ENCODE results near the gene MEGF6.
"Not testable (repeated sequence)": the region's sequence is repeated elsewhere in the genome, so short reads cannot be mapped to it uniquely, and the experiment has no call there.

Gene MEGF6

GRCh38 chr1:3573500-3573899, 37.8 kb downstream of the MEGF6 start:
- H3K4me3 ChIP-seq: no peak overlapping the region
- H3K9me3 ChIP-seq (ENCODE audit: low read depth, low read length): no peaks in the 10 kb centered on the region
- DNase-seq (ENCODE audit: low read depth, low spot score): no peak
- H3K36me3 ChIP-seq (ENCODE audit: insufficient read depth, low read length): no peaks in the 10 kb centered on the region
- TF ChIP-seq EZH2 (IDR thresholded peaks at IDR 0.05): no peak
- TF ChIP-seq FOXP2 (optimal IDR thresholded peaks at IDR 0.05; ENCODE audit: control extremely low read depth, extremely low read length, insufficient read depth): no peak
- no peak for TF ChIP-seq POLR2AphosphoS5 (IDR thresholded peaks at IDR 0.05; ENCODE audit: borderline replicate concordance, low read depth, low read length)
- no peak overlapping the region for H3K9ac ChIP-seq (ENCODE audit: insufficient read length)
- H3K27ac ChIP-seq: no peak overlapping the region

GRCh38 chr1:3572638-3573037, 38.7 kb downstream of the MEGF6 start:
- not testable (repeated sequence) for H3K27ac ChIP-seq; H3K36me3 ChIP-seq (ENCODE audit: insufficient read depth, low read length); DNase-seq (ENCODE audit: low read depth, low spot score); H3K9ac ChIP-seq (ENCODE audit: insufficient read length); H3K9me3 ChIP-seq (ENCODE audit: low read depth, low read length); H3K4me3 ChIP-seq

- no peak overlapping the region for H3K9ac ChIP-seq (ENCODE audit: insufficient read length)
- no peak for DNase-seq (ENCODE audit: low read depth, low spot score)
- H3K27ac ChIP-seq: no peak overlapping the region
- no peak overlapping the region for H3K4me3 ChIP-seq
- no peaks in the 10 kb centered on the region for H3K36me3 ChIP-seq (ENCODE audit: insufficient read depth, low read length)
- no peaks in the 10 kb centered on the region for H3K9me3 ChIP-seq (ENCODE audit: low read depth, low read length)
- TF ChIP-seq POLR2AphosphoS5 (IDR thresholded peaks at IDR 0.05; ENCODE audit: borderline replicate concordance, low read depth, low read length) (no peak), EZH2 (IDR thresholded peaks at IDR 0.05) (no peak), FOXP2 (optimal IDR thresholded peaks at IDR 0.05; ENCODE audit: control extremely low read depth, extremely low read length, insufficient read depth) (no peak)
Observed at GRCh38 chr1:3571263-3571662, 40.0 kb downstream of the MEGF6 start.

GRCh38 chr1:3570066-3570986, 41.0 kb downstream of the MEGF6 start:
- TF ChIP-seq POLR2AphosphoS5 (IDR thresholded peaks at IDR 0.05; ENCODE audit: borderline replicate concordance, low read depth, low read length) (no peak), FOXP2 (optimal IDR thresholded peaks at IDR 0.05; ENCODE audit: control extremely low read depth, extremely low read length, insufficient read depth) (no peak), EZH2 (IDR thresholded peaks at IDR 0.05) (no peak)
- DNase-seq (ENCODE audit: low read depth, low spot score): no peak
- no peaks in the 10 kb centered on the region for H3K9me3 ChIP-seq (ENCODE audit: low read depth, low read length)
- H3K27ac ChIP-seq: no peak overlapping the region
- no peaks in the 10 kb centered on the region for H3K36me3 ChIP-seq (ENCODE audit: insufficient read depth, low read length)
- H3K9ac ChIP-seq (ENCODE audit: insufficient read length): no peak overlapping the region
- H3K4me3 ChIP-seq: no peak overlapping the region

- H3K9me3 ChIP-seq (ENCODE audit: low read depth, low read length): no peaks in the 10 kb centered on the region
- no peak for DNase-seq (ENCODE audit: low read depth, low spot score)
- H3K4me3 ChIP-seq: no peak overlapping the region
- no peaks in the 10 kb centered on the region for H3K36me3 ChIP-seq (ENCODE audit: insufficient read depth, low read length)
- H3K9ac ChIP-seq (ENCODE audit: insufficient read length): no peak overlapping the region
- no peak overlapping the region for H3K27ac ChIP-seq
- TF ChIP-seq EZH2 (IDR thresholded peaks at IDR 0.05) (no peak), FOXP2 (optimal IDR thresholded peaks at IDR 0.05; ENCODE audit: control extremely low read depth, extremely low read length, insufficient read depth) (no peak), POLR2AphosphoS5 (IDR thresholded peaks at IDR 0.05; ENCODE audit: borderline replicate concordance, low read depth, low read length) (no peak)
Observed at GRCh38 chr1:3569436-3569835, 41.9 kb downstream of the MEGF6 start.

GRCh38 chr1:3568815-3569435, 42.4 kb downstream of the MEGF6 start:
- TF ChIP-seq FOXP2 (optimal IDR thresholded peaks at IDR 0.05; ENCODE audit: control extremely low read depth, extremely low read length, insufficient read depth): no peak
- TF ChIP-seq EZH2 (IDR thresholded peaks at IDR 0.05): no peak
- TF ChIP-seq POLR2AphosphoS5 (IDR thresholded peaks at IDR 0.05; ENCODE audit: borderline replicate concordance, low read depth, low read length): no peak
- DNase-seq (ENCODE audit: low read depth, low spot score): no peak
- Histone ChIP-seq H3K9me3 (ENCODE audit: low read depth, low read length) (no peaks in the 10 kb centered on the region), H3K36me3 (ENCODE audit: insufficient read depth, low read length) (no peaks in the 10 kb centered on the region), H3K4me3 (no peak overlapping the region), H3K27ac (no peak overlapping the region), H3K9ac (ENCODE audit: insufficient read length) (no peak overlapping the region)

- no peak for DNase-seq (ENCODE audit: low read depth, low spot score)
- Histone ChIP-seq H3K9ac (ENCODE audit: insufficient read length) (no peak overlapping the region), H3K36me3 (ENCODE audit: insufficient read depth, low read length) (no peaks in the 10 kb centered on the region), H3K4me3 (no peak overlapping the region), H3K9me3 (ENCODE audit: low read depth, low read length) (no peaks in the 10 kb centered on the region), H3K27ac (no peak overlapping the region)
- TF ChIP-seq FOXP2 (optimal IDR thresholded peaks at IDR 0.05; ENCODE audit: control extremely low read depth, extremely low read length, insufficient read depth) (no peak), POLR2AphosphoS5 (IDR thresholded peaks at IDR 0.05; ENCODE audit: borderline replicate concordance, low read depth, low read length) (no peak), EZH2 (IDR thresholded peaks at IDR 0.05) (no peak)
Observed at GRCh38 chr1:3566951-3567804, 44.1 kb downstream of the MEGF6 start.
